8988T (cell line): ENCODE results near the gene INTS1.

Experiments used
- DNase-seq: peaks from one replicate; pipeline ENCODE4 v3.0.0; 2011

The INTS1 gene, protein sequence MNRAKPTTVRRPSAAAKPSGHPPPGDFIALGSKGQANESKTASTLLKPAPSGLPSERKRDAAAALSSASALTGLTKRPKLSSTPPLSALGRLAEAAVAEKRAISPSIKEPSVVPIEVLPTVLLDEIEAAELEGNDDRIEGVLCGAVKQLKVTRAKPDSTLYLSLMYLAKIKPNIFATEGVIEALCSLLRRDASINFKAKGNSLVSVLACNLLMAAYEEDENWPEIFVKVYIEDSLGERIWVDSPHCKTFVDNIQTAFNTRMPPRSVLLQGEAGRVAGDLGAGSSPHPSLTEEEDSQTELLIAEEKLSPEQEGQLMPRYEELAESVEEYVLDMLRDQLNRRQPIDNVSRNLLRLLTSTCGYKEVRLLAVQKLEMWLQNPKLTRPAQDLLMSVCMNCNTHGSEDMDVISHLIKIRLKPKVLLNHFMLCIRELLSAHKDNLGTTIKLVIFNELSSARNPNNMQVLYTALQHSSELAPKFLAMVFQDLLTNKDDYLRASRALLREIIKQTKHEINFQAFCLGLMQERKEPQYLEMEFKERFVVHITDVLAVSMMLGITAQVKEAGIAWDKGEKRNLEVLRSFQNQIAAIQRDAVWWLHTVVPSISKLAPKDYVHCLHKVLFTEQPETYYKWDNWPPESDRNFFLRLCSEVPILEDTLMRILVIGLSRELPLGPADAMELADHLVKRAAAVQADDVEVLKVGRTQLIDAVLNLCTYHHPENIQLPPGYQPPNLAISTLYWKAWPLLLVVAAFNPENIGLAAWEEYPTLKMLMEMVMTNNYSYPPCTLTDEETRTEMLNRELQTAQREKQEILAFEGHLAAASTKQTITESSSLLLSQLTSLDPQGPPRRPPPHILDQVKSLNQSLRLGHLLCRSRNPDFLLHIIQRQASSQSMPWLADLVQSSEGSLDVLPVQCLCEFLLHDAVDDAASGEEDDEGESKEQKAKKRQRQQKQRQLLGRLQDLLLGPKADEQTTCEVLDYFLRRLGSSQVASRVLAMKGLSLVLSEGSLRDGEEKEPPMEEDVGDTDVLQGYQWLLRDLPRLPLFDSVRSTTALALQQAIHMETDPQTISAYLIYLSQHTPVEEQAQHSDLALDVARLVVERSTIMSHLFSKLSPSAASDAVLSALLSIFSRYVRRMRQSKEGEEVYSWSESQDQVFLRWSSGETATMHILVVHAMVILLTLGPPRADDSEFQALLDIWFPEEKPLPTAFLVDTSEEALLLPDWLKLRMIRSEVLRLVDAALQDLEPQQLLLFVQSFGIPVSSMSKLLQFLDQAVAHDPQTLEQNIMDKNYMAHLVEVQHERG (N-terminal part only)

DNA sequence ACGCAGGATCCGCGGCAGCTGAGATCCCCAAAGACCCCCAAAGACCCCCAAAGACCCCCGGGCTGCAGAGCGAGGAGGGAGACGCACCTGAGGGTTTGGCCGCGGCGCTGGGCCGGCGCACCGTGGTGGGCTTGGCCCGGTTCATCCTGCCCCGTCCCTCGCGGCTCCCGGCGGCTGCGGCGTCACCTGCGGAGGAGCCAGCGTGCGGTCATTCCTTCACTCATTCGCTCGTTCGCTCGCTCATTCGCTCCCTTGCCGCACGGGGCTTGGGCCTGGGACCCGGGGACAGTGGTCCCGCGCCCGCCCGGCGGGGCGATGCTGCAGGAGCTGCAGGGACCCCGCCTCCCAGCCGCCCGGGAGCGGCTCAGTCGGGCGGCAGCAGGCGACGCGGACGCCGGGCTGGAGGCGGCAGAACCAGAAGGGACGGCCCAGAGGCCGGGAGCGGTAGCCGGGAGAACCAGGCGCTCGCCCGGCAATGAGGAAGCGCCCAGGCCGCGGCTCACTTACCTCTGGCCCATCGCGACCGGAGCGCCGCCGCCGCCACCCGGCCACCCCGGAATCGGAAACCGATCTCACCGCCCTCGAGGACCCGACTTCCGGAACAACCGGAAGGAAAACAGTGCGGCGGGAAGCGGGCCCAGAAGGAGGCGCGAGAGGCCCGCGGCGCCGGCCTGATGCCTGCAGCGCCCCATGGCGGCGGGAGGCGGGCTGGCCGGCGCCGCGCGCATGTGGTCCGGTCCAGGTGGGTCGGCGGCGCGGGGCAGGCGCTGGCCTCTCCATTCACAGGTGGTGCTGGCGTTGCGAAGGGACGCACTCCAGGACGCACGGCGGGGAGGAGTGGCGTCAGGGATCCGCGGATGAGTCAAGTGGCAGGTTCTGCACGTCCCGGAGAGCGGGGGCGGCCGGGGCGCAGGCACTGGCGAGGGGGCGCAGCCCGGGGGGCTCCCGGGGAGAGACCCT is at the start of gene INTS1:
Gene INTS1, minus strand, starts transcription at position 574 of the 960 bp plus-strand sequence. Its CDS starts 429 bp downstream, at position 145.
- DNase-seq, result peak; percentile 93

DNA sequence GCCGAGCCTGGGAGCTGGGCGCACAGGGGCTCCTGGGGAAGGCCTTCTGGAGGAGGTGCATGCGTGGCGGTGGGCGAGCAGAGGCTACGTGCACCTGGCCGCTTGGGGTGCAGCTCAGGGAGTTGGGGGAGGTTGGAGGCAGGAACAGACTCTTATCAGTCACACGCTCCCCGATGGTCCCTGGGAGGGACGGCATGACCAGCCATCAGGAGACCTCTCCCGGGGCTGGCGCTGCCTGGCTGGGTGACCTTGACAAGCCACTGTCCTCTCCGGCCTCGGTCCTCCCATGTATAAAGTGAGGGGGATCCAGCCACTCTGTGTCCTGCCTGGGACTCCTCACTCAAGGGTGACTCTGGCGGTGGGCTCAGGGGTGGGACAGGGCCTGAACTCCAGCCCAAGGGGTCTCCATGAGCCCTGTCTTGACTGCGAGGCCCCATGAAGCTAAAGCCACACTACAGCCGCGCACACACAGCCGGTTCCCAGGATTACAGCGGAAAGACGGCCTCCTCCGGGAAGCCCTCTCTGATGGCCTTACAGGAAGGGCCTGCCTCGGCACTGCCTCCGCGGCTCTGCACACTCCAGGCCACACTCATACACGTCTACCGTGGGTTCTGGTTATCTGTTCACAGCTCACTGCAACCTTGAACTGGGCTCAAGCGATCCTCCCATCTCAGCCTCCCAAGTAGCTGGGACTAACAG is 49.5 kb upstream of the INTS1 start:
- DNase-seq, result no peak

DNA sequence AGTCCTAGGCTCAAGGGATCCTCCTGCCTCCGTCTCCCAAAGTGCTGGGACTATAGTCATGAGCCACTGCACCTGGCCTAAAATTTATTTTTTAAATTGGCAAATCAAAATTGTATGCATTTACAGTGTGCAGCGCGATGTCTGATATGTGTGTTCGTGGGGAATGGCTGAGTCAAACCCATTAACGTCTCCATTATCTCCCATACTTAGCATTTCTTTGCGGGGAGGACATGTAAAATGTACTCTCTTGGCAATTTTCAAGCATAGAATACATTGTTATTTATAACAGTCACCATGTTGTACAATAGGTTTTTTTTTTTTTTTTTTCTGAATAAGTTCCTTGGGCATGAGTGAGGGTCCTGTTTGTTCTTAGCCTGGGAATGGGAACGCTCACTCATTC is 48.0 kb upstream of the INTS1 start:
- no peak for DNase-seq

DNA sequence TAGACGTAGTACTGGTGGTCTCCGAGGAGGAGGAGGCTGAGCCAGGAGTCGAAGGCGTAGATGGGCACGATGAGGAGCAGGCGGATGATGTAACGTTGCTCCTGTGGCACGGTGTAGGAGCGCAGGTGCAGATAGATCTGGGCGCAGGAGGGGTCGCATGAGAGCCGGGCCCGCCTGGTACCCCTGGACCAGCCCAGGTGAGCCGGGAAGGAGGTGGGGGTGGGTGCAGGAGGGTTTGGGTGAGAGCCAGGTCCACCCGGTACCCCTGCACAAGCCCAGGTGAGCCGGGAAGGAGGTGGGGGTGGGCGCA is 46.6 kb upstream of the INTS1 start:
- no peak for DNase-seq

DNA sequence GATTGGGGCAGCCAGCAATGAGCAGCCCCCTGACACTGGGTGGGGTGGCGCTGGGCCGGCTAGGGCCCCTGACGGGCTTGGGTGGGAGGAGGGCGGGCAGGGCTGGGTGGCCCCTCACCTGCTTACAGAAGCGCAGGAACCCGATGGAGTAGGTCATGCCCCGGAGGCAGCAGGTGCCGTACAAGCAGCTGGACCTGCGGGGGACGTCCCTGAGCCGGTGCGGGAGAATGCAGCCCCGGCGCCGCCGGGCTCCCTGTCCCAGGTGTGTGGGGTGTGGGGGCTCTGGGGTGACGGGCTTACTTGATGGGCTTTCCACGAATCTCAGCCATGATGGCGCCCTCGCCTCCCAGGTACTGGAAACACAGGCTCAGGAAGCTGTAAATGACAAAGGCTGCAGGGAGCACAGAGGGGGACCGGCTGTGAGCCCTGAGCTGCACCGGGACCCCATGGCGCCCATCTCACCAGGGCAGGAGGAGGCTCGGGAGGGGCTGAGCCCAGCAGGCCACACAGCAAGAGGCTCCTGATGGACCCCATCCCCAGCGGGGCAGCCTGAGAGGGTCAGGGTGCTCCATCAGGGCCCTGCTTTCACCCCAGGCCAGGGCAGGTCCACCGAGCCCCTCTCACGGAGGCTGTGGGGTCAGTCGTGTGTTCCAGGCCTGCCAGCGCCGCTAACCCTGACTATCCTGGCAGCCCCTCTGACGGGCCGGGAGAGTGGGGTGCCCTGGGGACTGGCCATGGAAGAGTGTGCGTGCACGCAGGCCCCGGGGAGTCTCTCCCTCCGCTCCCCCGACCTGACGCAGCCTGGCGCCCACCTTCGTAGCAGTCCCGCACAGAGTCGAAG is 46.0 kb upstream of the INTS1 start:
- DNase-seq, result no peak

DNA sequence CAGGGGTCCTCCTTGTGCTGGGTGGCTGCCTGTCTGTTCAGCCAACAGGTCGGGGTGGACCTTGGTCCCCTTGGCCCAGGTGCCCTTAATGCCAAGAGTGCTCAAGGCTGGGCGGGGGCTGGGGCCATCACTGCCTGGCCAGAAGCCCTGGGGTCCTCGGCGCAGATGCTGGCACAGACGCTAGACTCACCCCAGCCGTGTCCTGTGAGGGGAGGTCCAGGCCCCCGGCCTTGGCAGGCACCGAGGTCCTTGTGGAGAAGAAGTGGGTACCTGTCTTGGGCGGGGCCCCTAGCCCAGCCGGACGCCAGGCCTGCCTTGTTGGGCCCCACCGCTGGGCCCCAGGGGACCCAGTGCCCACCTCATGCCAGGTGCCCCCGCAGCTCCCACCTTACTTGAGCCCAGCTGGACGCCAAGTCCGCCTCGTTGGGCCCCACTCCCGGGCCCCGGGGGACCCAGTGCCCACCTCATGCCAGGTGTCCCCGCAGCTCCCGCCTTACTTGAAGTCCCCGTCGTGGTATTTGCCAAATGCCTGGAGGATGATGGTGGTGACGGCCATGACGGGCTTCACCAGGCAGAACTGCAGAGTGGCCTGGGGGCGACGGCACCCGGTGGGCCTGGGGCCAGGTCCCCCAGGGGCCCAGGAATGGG is 45.3 kb upstream of the INTS1 start:
- DNase-seq, result no peak

DNA sequence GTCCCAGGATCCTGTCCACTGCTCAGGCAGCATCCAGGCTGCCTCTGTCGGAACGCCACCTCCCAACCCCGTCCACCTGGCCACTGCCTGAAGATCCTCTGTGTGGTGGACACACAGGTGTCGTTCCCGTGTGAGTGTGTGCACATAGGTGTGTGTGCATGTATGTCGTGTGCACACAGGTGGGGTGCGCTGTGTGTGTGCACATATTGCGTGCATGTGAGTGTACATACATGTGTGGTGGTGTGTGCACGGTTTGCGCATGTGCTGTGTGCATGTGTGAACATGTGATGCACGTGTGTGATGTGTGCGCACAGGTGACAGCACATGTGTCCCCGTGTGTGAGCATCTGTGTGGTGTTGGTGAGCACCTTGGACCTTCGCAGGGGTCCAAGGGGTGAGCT is 44.8 kb upstream of the INTS1 start:
- no peak for DNase-seq

DNA sequence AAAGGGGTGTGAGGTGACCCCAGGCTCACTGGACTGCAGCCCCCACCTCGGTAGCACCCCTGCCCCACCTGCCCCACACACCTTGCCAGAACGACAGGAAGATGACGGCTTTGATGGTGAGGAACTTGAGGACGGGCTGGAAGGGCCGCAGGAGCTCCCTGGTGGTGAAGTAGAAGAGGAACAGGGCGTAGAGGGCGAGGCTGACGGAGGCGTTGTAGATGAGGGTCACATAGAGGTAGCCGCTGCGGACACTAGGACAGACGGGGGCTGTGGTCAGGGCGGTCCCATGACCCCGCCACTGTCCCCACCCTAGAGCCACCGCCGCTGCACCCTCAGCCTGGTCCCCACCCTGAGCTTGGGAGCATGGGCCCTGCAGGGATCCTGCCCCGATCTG is 44.2 kb upstream of the INTS1 start:
- peak; percentile 78 for DNase-seq

DNA sequence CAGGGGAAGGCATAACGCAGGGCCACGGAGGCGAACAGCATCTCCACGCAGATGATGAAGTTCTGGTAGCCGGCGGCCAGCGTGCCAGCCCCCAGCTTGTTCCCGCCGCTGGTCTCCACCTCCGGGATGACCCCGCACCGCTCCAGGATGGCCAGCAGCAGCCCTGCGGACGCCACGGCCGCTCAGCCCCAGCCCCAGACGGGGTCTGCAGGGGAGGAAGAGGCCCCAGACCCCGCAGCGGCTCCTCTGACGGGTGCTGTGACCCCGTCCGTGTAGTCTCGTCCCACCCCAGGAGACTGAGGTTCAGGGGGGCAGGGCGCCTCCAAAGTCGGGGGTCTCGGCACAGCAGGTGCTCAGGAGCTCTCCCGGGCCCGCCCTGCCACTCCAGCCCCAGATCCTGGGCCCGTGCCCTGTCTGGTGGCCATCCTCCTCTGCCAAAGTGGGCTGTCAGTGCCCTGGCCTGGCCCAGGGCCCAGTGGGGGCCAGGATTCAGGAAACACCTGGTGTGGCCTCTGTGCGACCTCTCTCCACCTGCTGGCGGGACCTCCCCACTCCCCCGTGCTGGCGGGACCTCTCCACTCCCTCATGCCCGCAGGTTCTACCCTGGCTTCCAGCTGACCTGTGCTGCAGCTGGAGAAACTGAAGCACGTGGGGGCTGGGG is 43.7 kb upstream of the INTS1 start:
- DNase-seq, result no peak

DNA sequence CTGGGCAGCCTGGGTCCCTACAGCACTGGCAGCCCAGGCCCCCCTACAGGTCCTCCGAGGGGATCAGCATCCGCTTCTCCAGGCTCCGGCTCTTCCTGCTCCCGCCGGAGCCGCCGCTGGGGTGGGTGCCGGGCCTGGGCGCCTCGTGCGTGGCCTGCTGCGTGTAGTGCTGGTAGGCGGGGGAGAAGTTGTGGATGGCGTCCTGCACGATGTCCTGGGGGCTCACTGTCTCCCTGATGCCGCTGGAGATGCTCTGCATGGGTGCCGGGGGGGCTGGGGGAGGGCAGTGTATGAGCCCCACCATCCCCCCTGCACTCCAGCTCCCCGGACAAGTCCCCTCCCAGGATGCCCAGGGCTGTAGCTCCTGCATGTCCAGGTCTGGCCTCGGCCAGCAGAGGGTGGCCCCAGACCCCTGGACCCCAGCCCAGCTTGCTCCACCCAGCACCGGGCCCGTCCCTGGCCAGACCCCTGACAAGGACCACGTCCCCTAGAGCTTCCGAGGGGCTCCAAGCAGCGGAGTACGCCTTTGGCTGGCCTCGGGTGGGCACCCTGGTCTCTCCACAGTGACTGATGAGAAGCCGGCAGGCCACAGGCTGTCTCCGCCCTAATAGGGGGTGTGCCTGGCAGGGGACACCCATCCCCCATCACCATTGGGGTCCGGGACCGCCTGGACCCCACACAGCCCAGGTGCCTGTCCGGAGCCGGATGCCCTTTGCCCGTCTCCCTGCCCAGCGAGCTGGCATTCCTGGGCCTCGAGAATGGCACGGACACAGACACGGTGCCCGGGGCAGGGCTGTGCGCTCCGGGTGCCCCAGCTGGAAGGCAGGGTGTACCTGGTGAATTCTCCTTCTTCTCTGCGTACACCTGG is 43.0 kb upstream of the INTS1 start:
- DNase-seq, result no peak

DNA sequence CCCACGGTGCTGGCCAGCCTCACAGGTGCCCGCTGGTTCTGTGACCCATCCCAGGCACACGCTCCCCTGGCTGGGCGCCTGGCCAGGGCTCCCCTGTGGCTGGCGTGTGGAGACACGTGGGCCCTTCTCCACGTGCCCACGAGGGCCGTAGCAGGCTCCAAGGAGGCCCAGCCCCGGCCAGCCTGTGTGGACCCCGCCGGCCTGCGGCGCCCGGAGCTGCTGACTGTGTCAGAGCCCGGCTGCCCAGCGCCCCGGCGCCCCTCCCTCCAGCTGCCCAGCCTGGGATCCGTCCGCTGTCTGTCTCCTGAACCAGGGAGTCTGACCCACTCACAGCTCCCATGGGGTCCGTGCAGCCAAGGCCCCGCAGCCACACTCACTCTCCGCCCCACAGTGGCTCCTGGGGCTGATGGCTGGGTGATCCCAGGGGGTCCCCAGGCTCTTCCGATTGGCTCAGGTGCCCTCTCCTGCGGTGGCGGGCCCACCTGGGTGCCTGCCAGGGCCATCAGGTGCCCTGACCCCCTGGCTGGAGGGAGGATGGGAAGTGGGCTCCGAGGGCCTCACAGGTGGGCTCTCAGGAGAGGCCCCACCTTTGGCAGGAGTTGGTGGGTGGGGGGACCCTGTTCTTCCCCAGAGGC is 42.2 kb upstream of the INTS1 start:
- DNase-seq, result no peak

DNA sequence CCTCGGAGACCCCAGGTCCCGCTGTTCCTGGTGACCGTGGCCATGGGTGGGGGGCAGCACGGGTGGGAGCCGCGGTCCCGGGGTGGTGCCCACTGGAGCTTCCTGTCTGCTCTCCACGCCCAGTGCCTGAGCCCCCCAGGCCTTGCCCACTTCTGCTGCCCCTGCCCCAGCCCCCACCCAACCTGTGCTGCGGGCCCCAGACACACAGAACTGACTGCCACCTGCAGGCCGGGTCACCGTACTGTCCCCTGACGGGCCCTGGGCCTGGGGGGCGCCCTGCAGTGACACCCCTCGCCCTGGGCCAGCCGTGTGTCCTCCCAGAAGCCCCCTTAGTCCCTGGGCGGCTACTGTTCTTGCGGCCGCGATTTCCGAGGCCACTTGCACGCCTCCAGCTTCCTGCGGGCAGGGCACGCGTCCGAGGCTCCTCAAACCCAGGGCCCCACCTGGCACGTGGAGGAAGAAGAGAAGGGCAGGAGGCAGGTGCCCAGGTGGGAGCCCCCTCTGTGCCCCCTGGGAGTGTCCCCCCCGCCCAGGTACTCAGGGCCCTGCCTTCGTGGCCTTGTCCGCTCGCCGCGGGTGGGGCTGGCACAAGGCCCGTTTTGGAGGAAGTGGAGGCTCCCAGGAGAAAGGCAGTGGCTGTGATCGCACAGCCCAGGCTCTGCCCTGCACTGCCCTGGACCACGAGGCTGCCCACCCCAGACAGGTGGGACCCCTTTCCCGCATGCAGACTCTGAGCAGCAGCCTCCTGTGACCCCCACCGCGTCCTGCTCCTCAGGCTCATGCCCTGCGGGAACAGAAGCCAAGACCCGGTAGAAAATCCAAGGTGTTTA is 41.4 kb upstream of the INTS1 start:
- DNase-seq, result no peak

DNA sequence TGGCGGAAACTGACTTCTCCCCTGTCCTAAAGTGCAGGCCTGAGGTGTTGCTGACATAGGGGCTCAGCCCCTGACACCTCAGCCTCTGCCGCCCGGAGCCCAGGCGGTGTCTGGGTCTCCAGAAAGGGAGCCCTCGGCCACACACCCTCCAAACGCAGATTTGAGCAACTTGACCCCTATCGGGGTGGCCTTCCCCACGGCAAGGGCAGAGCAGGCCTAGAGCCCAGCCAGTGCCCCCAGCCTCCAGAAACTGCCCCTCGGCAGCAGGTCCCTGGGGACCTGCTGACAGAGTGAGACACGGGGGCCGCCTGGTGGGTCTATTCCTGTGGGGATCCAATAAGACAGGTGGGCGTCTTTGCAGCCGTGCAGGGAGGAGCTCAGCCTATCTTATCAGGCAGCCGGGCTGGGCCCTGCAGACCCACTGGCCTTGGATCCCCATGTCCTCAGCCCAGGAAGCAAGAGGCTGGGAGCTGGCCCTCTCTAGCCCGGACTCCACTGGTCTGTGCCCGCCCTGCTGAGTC is 40.8 kb upstream of the INTS1 start:
- no peak for DNase-seq

DNA sequence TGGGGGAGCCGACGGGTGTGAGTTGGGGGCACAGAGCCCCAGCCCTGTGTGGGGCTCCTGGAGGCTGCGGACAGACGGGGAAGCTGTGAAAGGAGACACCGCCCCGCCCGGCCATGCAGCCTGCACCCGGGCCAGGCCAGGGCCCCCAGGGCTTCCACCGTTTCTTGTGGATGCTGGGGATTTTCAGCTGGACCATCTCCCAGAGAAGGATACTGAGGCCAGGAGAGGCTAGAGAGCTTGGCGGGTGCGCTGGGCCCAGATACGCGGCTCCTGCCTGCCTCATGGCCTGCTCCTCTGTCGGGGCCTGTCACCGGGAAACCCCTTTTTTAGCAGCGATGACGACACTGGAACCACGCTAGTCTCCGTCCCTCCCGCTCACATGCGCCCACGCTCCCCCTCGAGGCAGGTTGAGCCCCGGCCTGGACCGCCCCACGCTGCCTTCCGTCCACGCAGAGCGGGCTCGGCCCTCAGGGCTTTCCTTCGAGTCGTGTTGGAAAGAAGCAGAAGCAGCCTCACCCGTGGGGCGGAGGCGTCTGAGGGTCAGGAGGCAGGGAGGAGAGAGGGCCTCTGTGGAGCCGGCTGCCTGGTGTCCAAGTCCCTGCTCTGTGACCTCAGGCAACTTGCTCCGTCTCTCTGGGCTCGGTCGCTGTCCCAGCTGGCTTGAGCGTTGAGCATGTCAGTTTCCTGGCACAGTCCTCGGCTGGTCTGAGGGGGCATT is 40.1 kb upstream of the INTS1 start:
- DNase-seq, result no peak

DNA sequence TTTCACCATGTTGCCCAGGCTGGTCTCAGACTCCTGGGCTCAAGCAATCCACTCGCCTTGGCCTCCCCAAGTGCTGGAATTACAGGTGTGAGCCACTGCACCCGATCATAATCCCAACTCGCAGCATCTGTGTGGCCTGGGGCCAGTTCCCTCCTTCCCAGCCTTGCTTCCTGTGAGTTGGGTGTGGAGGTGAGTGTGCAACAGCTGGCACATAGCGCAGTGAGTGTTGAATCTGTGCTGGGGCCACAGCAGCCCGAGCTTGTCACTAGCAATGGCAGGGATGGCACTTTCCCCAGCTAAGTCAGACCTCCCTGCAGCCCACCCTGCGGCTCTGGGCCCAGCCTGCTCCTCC is 39.6 kb upstream of the INTS1 start:
- DNase-seq, result no peak
